ENCODE data around the gene HOXB4. TPM values are rescaled to one million over a fixed set of nuclear protein-coding genes. Genes with fewer than 3 reads are reported as not detected.

Gene HOXB4
- total and polyA plus RNA-seq, 3 experiments from 2014 or later, result 0.33 to 3.7 (median 3.4) TPM

GRCh38 chr17:48592577-48592976 lies 14.4 kb upstream of the HOXB4 start:
- Mint-ChIP-seq H3K4me3 (peak overlapping the region; percentile 77 to 91 (median 86)), H3K36me3 (no peaks in the 10 kb centered on the region), H3K27ac (peak overlapping the region in 1 of 8 donors; percentile 53), H3K27me3 (peaks cover 58 to 76% of the 10 kb centered on the region in 2 donors), H3K9me3 (no peaks in the 10 kb centered on the region), H3K4me1 (peaks cover 32 to 34% (median 34%) of the 10 kb centered on the region in 3 donors)
- Histone ChIP-seq H3K4me1 (ENCODE audit: insufficient read depth, low read length) (peaks cover 29% of the 10 kb centered on the region), H3K9me3 (ENCODE audit: low read length) (no peaks in the 10 kb centered on the region), H3K27me3 (ENCODE audit: insufficient read depth, low read length, poor library complexity, severe bottlenecking) (peaks cover 42% of the 10 kb centered on the region), H3K27ac (ENCODE audit: low read depth, low read length) (no peak overlapping the region), H3K4me3 (ENCODE audit: low read length) (peak overlapping the region; percentile 14), H3K36me3 (ENCODE audit: insufficient read depth, low read length) (no peaks in the 10 kb centered on the region)
- ChIA-PET POLR2A (interaction anchor here (0.9 to 1.3 kb wide), 3 partner anchors 16 to 87 kb away, joined by 3 to 4 read pairs (median 4); no protein-coding TSS in a partner anchor), CTCF (interaction anchor here (0.8 to 3.9 kb wide), 32 partner anchors 10 to 567 kb away, joined by 3 to 43 read pairs (median 4); partner anchors contain the start of gene HOXB7)
- peak in 1 of 5 donors; percentile 48 for DNase-seq

GRCh38 chr17:48592057-48592514 lies 13.9 kb upstream of the HOXB4 start:
- Mint-ChIP-seq H3K27ac (no peak overlapping the region), H3K36me3 (no peaks in the 10 kb centered on the region), H3K9me3 (no peaks in the 10 kb centered on the region), H3K27me3 (peaks cover 58 to 76% of the 10 kb centered on the region in 2 donors), H3K4me3 (peak overlapping the region in 2 of 7 donors; percentile 66 to 84), H3K4me1 (peaks cover 29 to 30% (median 29%) of the 10 kb centered on the region in 3 donors)
- H3K4me1 ChIP-seq (ENCODE audit: insufficient read depth, low read length), result peaks cover 24% of the 10 kb centered on the region
- H3K4me3 ChIP-seq (ENCODE audit: low read length), result no peak overlapping the region
- H3K27me3 ChIP-seq (ENCODE audit: insufficient read depth, low read length, poor library complexity, severe bottlenecking), result peaks cover 42% of the 10 kb centered on the region
- DNase-seq, result peak in 1 of 5 donors; percentile 39
- no peaks in the 10 kb centered on the region for H3K36me3 ChIP-seq (ENCODE audit: insufficient read depth, low read length)
- ChIA-PET CTCF (interaction anchor here (0.7 to 3.9 kb wide), 15 partner anchors 26 to 566 kb away, joined by 3 to 43 read pairs (median 6); no protein-coding TSS in a partner anchor), POLR2A (interaction anchor here (0.9 kb wide), 1 partner anchor 49 kb away, joined by 4 read pairs; no protein-coding TSS in a partner anchor)
- H3K27ac ChIP-seq (ENCODE audit: low read depth, low read length), result no peak overlapping the region
- no peaks in the 10 kb centered on the region for H3K9me3 ChIP-seq (ENCODE audit: low read length)

- Mint-ChIP-seq H3K27me3 (peaks cover 56 to 75% of the 10 kb centered on the region in 2 donors), H3K9me3 (no peaks in the 10 kb centered on the region), H3K4me1 (peaks cover 24 to 25% (median 24%) of the 10 kb centered on the region in 3 donors), H3K27ac (no peak overlapping the region), H3K36me3 (no peaks in the 10 kb centered on the region), H3K4me3 (peak overlapping the region in 2 of 7 donors; percentile 66 to 72)
- Histone ChIP-seq H3K4me1 (ENCODE audit: insufficient read depth, low read length) (peaks cover 21% of the 10 kb centered on the region), H3K27ac (ENCODE audit: low read depth, low read length) (no peak overlapping the region), H3K27me3 (ENCODE audit: insufficient read depth, low read length, poor library complexity, severe bottlenecking) (peaks cover 42% of the 10 kb centered on the region), H3K9me3 (ENCODE audit: low read length) (no peaks in the 10 kb centered on the region), H3K36me3 (ENCODE audit: insufficient read depth, low read length) (no peaks in the 10 kb centered on the region), H3K4me3 (ENCODE audit: low read length) (no peak overlapping the region)
- ChIA-PET POLR2A (no interaction called here), CTCF (interaction anchor here (0.7 to 3.4 kb wide), 11 partner anchors 13 to 566 kb away, joined by 3 to 43 read pairs (median 5); no protein-coding TSS in a partner anchor)
- peak in 1 of 5 donors; percentile 8 for DNase-seq
Observed at GRCh38 chr17:48591255-48592056, 13.3 kb upstream of the HOXB4 start.

GRCh38 chr17:48590607-48591161 lies 12.5 kb upstream of the HOXB4 start:
- ChIA-PET CTCF (interaction anchor here (1.0 to 2.4 kb wide), 6 partner anchors 12 to 257 kb away, joined by 3 to 6 read pairs (median 4); no protein-coding TSS in a partner anchor), POLR2A (no interaction called here)
- Mint-ChIP-seq H3K36me3 (no peaks in the 10 kb centered on the region), H3K27ac (no peak overlapping the region), H3K4me3 (peak overlapping the region in 2 of 7 donors; percentile 64 to 72), H3K27me3 (peaks cover 56 to 75% of the 10 kb centered on the region in 2 donors), H3K4me1 (peaks cover 27 to 28% (median 28%) of the 10 kb centered on the region in 3 donors), H3K9me3 (no peaks in the 10 kb centered on the region)
- Histone ChIP-seq H3K4me1 (ENCODE audit: insufficient read depth, low read length) (peaks cover 23% of the 10 kb centered on the region), H3K27me3 (ENCODE audit: insufficient read depth, low read length, poor library complexity, severe bottlenecking) (peaks cover 42% of the 10 kb centered on the region), H3K4me3 (ENCODE audit: low read length) (no peak overlapping the region), H3K36me3 (ENCODE audit: insufficient read depth, low read length) (no peaks in the 10 kb centered on the region), H3K27ac (ENCODE audit: low read depth, low read length) (no peak overlapping the region), H3K9me3 (ENCODE audit: low read length) (no peaks in the 10 kb centered on the region)
- no peak for DNase-seq

GRCh38 chr17:48589831-48590606 lies 11.9 kb upstream of the HOXB4 start, which contains the start of gene HOXB3:
Gene HOXB3 (minus strand): TSS chr17:48590241. CDS start chr17:48552474, 37,767 bp downstream.
- H3K27ac ChIP-seq (ENCODE audit: low read depth, low read length), result no peak within 1 kb of the TSS
- Mint-ChIP-seq H3K4me3 (peak within 1 kb of the TSS in 2 of 7 donors; percentile 64 to 72), H3K36me3 (peaks cover 0 to 3% (median 0%) of the 10 kb centered on the region in 3 donors), H3K27ac (no peak within 1 kb of the TSS), H3K9me3 (no peaks in the 10 kb centered on the region), H3K4me1 (peaks cover 31 to 35% (median 33%) of the 10 kb centered on the region in 3 donors), H3K27me3 (peaks cover 56 to 73% of the 10 kb centered on the region in 2 donors)
- H3K4me3 ChIP-seq (ENCODE audit: low read length), result no peak within 1 kb of the TSS
- peaks cover 36% of the 10 kb centered on the region for H3K27me3 ChIP-seq (ENCODE audit: insufficient read depth, low read length, poor library complexity, severe bottlenecking)
- ChIA-PET CTCF (interaction anchor here (1.0 to 1.8 kb wide), 7 partner anchors 11 to 256 kb away, joined by 3 to 12 read pairs (median 4); no protein-coding TSS in a partner anchor), POLR2A (no interaction called here)
- DNase-seq, result no peak
- no peaks in the 10 kb centered on the region for H3K36me3 ChIP-seq (ENCODE audit: insufficient read depth, low read length)
- H3K9me3 ChIP-seq (ENCODE audit: low read length), result no peaks in the 10 kb centered on the region
- peaks cover 27% of the 10 kb centered on the region for H3K4me1 ChIP-seq (ENCODE audit: insufficient read depth, low read length)

GRCh38 chr17:48589060-48589830 lies 11.1 kb upstream of the HOXB4 start:
- ChIA-PET POLR2A (interaction anchor here (1.1 kb wide), 1 partner anchor 244 kb away, joined by 5 read pairs; no protein-coding TSS in a partner anchor), CTCF (interaction anchor here (0.9 to 1.5 kb wide), 3 partner anchors 97 to 254 kb away, joined by 3 to 12 read pairs (median 3); no protein-coding TSS in a partner anchor)
- peaks cover 28% of the 10 kb centered on the region for H3K4me1 ChIP-seq (ENCODE audit: insufficient read depth, low read length)
- Mint-ChIP-seq H3K36me3 (peaks cover 0 to 3% (median 0%) of the 10 kb centered on the region in 3 donors), H3K4me1 (peaks cover 33 to 40% (median 40%) of the 10 kb centered on the region in 3 donors), H3K9me3 (no peaks in the 10 kb centered on the region), H3K27ac (no peak overlapping the region), H3K27me3 (peaks cover 55 to 72% of the 10 kb centered on the region in 2 donors), H3K4me3 (peak overlapping the region in 1 of 7 donors; percentile 39)
- H3K36me3 ChIP-seq (ENCODE audit: insufficient read depth, low read length), result no peaks in the 10 kb centered on the region
- H3K4me3 ChIP-seq (ENCODE audit: low read length), result no peak overlapping the region
- H3K9me3 ChIP-seq (ENCODE audit: low read length), result no peaks in the 10 kb centered on the region
- peaks cover 28% of the 10 kb centered on the region for H3K27me3 ChIP-seq (ENCODE audit: insufficient read depth, low read length, poor library complexity, severe bottlenecking)
- H3K27ac ChIP-seq (ENCODE audit: low read depth, low read length), result no peak overlapping the region
- DNase-seq, result no peak

All from CD8-positive, alpha-beta memory T cell (primary cell).